HG03135 (cell line): ENCODE data around the gene STXBP3.

ENCODE experiments used
- ATAC-seq: cut with Tn5 transposase; IDR thresholded peaks from one replicate; pipeline ENCODE4 v1.9.1; 2021; ENCODE audit warnings: mild to moderate bottlenecking, moderate library complexity; ENCODE audit not compliant: unreplicated experiment

The STXBP3 gene

DNA sequence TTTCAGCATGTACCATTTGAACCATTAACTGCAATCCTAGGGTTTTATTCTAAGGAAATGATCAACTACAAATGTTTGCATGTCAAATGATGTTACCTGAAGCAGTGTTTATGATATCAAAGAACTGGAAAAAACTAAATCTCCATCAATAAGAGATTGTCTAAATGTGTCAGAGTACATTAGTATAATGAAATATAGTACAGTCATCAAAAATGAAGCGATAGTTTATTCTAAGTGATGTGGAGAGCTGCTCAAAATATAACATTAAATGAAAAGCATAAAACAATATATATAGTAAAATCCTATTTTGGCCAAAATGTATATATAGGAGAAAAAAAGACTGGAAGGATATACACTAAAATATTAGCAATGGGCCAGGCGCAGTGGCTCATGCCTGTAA lies 86.5 kb downstream of the STXBP3 start:
- ATAC-seq, result no peak

GRCh38 chr1:108841703-108842102 lies 95.2 kb downstream of the STXBP3 start:
- ATAC-seq, result no peak

- no peak for ATAC-seq
These were observed 96.2 kb downstream of the STXBP3 start for GRCh38 chr1:108842525-108843181.

DNA sequence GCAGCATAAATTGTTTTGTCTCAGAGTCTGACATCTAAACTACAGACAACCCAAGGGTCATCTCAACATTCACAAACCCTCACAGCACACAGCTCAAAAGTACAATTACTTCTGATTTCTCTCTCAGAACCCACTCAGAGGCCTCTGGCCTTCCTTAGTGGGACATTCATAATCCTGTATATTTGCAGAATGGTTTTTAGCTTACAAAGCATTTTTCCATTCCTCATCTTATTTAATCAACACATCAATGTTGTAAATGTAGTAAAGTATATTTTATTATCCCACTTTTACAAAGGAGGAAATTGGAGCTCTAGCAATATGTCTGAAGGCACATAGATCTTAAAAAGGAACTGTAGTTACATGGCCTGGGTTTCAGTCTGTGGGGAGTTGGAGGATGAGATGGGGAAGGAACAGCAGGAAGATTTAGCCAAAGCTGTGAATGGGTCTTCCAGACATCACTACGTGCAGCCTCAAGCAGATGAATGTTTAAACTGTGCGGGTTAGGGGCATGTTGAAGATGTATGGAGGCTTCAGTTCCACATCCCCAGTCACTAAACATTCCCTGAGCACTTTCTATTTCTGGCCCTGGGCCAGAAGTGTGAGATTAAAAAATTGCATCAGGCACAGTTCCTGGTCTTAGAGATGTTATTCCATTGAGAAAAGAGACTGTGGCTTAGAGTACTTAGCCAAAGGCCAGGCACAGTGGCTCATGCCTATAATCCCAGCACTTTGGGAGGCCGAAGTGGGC lies 97.1 kb downstream of the STXBP3 start:
- no peak for ATAC-seq

DNA sequence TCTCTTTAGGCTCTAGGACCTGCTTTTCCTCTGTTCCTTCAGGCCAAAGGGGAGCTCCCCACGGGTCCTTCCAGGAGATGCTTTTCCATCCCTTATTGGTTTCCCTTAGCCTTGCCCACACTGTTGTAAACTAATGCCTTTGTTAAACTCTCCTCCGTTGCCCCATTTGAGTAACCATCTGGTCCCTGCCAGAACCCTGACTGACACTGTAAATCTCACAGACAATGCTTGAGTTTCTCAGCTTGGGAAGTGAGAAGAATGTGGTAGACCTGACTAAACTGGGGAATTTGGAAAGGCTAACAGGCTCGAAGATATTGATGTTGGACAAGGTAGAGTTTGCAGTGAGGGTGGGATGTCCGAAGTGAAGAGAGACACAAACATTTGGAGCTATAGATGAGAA lies 99.0 kb downstream of the STXBP3 start:
- no peak for ATAC-seq

- no peak for ATAC-seq
These were observed 99.5 kb downstream of the STXBP3 start for GRCh38 chr1:108845991-108846390.

DNA sequence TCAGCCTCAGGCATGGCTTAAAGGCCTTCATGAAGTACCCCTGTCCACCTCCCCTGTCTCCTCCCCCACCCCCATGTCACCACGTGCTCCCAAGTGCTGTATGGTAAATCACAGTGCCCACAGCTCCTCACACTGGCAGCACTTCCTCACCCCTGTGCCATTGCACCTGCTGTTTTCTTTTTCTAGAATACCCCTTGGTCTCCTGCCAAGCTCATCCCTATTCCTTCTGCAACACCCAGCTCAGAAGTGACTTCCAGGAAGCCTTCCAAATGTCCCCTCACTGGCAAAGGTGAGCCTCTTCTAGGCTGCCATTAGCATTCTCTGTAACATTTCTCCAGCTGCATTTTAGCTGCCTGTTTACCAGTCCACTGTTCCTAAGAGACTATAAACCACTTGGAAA lies 101.0 kb downstream of the STXBP3 start:
- ATAC-seq, result no peak

- no peak for ATAC-seq
These were observed 102.3 kb downstream of the STXBP3 start for GRCh38 chr1:108848806-108849205.

- no peak for ATAC-seq
These were observed 104.5 kb downstream of the STXBP3 start for GRCh38 chr1:108850929-108851328.

GRCh38 chr1:108851567-108851966 lies 105.1 kb downstream of the STXBP3 start:
- no peak for ATAC-seq

GRCh38 chr1:108852221-108852975 lies 105.9 kb downstream of the STXBP3 start:
- ATAC-seq, result no peak

- ATAC-seq, result no peak
These were observed 107.9 kb downstream of the STXBP3 start for GRCh38 chr1:108854221-108855019.

DNA sequence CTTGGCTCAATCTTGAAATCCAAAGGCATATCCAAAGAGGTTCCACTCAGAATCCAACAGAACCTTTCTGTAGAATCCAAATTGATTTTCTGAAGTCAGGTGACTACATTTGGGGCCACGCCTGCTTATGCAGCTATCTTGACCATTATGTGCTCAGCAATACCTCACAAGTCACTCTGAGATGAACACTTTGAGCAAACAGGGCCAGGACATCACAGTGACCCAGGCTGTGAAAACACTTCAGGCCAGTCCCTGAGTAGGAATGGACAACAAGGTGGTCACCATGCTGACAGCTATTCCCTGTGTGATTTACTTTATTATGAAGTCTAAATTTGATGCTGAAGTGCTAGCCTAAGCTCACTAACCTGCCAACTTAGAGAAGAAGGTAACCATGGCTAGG lies 110.5 kb downstream of the STXBP3 start, which contains the start of gene AKNAD1:
TSS of gene AKNAD1 (minus strand) at position 101 of the 400 bp plus-strand sequence. CDS start 4,430 bp downstream, outside the sequence.
- no peak for ATAC-seq

GRCh38 chr1:108858230-108858950 lies 111.9 kb downstream of the STXBP3 start:
- ATAC-seq, result no peak
